GM21619 (cell line): ENCODE results near the gene DIP2C.
"Not testable (repeated sequence)": the region's sequence is repeated elsewhere in the genome, so short reads cannot be mapped to it uniquely, and the experiment has no call there.

Source experiments
- ATAC-seq: cut with Tn5 transposase; IDR thresholded peaks from one replicate; pipeline ENCODE4 v1.9.1; 2021; ENCODE audit not compliant: unreplicated experiment

Gene DIP2C

GRCh38 chr10:459743-460142 is 229.7 kb downstream of the DIP2C start:
- ATAC-seq = no peak

- ATAC-seq = no peak
Measured at GRCh38 chr10:458421-458851, 231.0 kb downstream of the DIP2C start.

- ATAC-seq = no peak
Measured at GRCh38 chr10:456486-456885, 233.0 kb downstream of the DIP2C start.

GRCh38 chr10:454860-455259 is 234.6 kb downstream of the DIP2C start:
- ATAC-seq = no peak

GRCh38 chr10:453647-454046 is 235.8 kb downstream of the DIP2C start:
- ATAC-seq = no peak

- no peak for ATAC-seq
Measured at GRCh38 chr10:452512-453426, 236.7 kb downstream of the DIP2C start.

- ATAC-seq = no peak
Measured at GRCh38 chr10:451856-452255, 237.6 kb downstream of the DIP2C start.

GRCh38 chr10:451021-451471 is 238.4 kb downstream of the DIP2C start:
- ATAC-seq = peak; percentile 98

GRCh38 chr10:450463-450862 is 239.0 kb downstream of the DIP2C start:
- no peak for ATAC-seq

GRCh38 chr10:449331-449730 is 240.1 kb downstream of the DIP2C start:
- ATAC-seq = not testable (repeated sequence)

GRCh38 chr10:443459-443858 is 246.0 kb downstream of the DIP2C start:
- ATAC-seq = no peak

GRCh38 chr10:442209-442608 is 247.3 kb downstream of the DIP2C start:
- ATAC-seq = no peak

- ATAC-seq = no peak
Measured at GRCh38 chr10:441659-442058, 247.8 kb downstream of the DIP2C start.

GRCh38 chr10:440127-440526 is 249.3 kb downstream of the DIP2C start:
- ATAC-seq = no peak

GRCh38 chr10:437698-438490 is 251.6 kb downstream of the DIP2C start:
- ATAC-seq = no peak

- ATAC-seq = no peak
Measured at GRCh38 chr10:436911-437665, 252.4 kb downstream of the DIP2C start.

- no peak for ATAC-seq
Measured at GRCh38 chr10:436013-436697, 253.3 kb downstream of the DIP2C start.

- no peak for ATAC-seq
Measured at GRCh38 chr10:435397-435796, 254.1 kb downstream of the DIP2C start.

GRCh38 chr10:429696-430095 is 259.8 kb downstream of the DIP2C start:
- no peak for ATAC-seq

GRCh38 chr10:427761-428519 is 261.5 kb downstream of the DIP2C start:
- no peak for ATAC-seq
